CD4-positive, alpha-beta T cell treated with Interleukin-6 for 4 hours (primary cell): ENCODE data around the gene DAB2.
"Not testable (repeated sequence)": the region's sequence is repeated elsewhere in the genome, so short reads cannot be mapped to it uniquely, and the experiment has no call there.

ENCODE experiments used
- DNase-seq: peaks from one replicate; pipeline ENCODE4 v3.0.0-alpha.2; 2020; ENCODE audit warnings: mixed read lengths

Gene DAB2

GRCh38 chr5:39334296-39334695 is 90.5 kb downstream of the DAB2 start:
- not testable (repeated sequence) for DNase-seq

- no peak for DNase-seq
These were observed 91.7 kb downstream of the DAB2 start for GRCh38 chr5:39333104-39333503.

GRCh38 chr5:39331861-39332381 is 92.9 kb downstream of the DAB2 start:
- DNase-seq = no peak

GRCh38 chr5:39328731-39329130 is 96.0 kb downstream of the DAB2 start:
- no peak for DNase-seq

GRCh38 chr5:39323542-39323941 is 101.2 kb downstream of the DAB2 start:
- DNase-seq = no peak
